Activated T-cell treated with anti-CD3 and anti-CD28 coated beads, Interleukin-2, amount 50 U/mL, for 24 hours (primary cell): ENCODE results near the gene RIN3.

Source experiments
- DNase-seq: peaks from one replicate; pipeline ENCODE4 v3.0.0-alpha.2; 2020
- H3K27ac Mint-ChIP-seq: 2 replicates; pipeline ENCODE4 v1.8.0; 2020; ENCODE audit warnings: mild to moderate bottlenecking, mixed read lengths
- H3K27me3 Mint-ChIP-seq: 2 replicates; pipeline ENCODE4 v1.8.0; 2020; ENCODE audit warnings: mixed read lengths
- H3K36me3 Mint-ChIP-seq: 2 replicates; pipeline ENCODE4 v1.8.0; 2020; ENCODE audit warnings: low read depth, mixed read lengths
- H3K4me1 Mint-ChIP-seq: 2 replicates; pipeline ENCODE4 v1.8.0; 2020; ENCODE audit warnings: low read depth, mixed read lengths
- H3K4me3 Mint-ChIP-seq: 2 replicates; pipeline ENCODE4 v1.8.0; 2020; ENCODE audit warnings: mild to moderate bottlenecking, moderate library complexity, mixed read lengths
- H3K9me3 Mint-ChIP-seq: 2 replicates; pipeline ENCODE4 v1.8.0; 2020; ENCODE audit warnings: mixed read lengths

Gene RIN3

GRCh38 chr14:92494512-92494911 is 19.1 kb upstream of the RIN3 start:
- peaks cover 4% of the 10 kb centered on the region for H3K4me1 Mint-ChIP-seq
- no peaks in the 10 kb centered on the region for H3K27me3 Mint-ChIP-seq
- H3K9me3 Mint-ChIP-seq, result no peaks in the 10 kb centered on the region
- no peak overlapping the region for H3K27ac Mint-ChIP-seq
- DNase-seq, result no peak
- no peak overlapping the region for H3K4me3 Mint-ChIP-seq
- no peaks in the 10 kb centered on the region for H3K36me3 Mint-ChIP-seq

- H3K4me1 Mint-ChIP-seq, result peaks cover 4% of the 10 kb centered on the region
Observed at GRCh38 chr14:92495027-92495426, 18.6 kb upstream of the RIN3 start.

GRCh38 chr14:92496191-92496857 is 17.3 kb upstream of the RIN3 start:
- Mint-ChIP-seq H3K9me3 (no peaks in the 10 kb centered on the region), H3K27ac (no peak overlapping the region), H3K4me1 (peaks cover 4% of the 10 kb centered on the region), H3K27me3 (no peaks in the 10 kb centered on the region), H3K36me3 (no peaks in the 10 kb centered on the region), H3K4me3 (no peak overlapping the region)
- no peak for DNase-seq

More at GRCh38 chr14:92495027-92495426, 18.6 kb upstream of the RIN3 start:
- Mint-ChIP-seq H3K36me3 (no peaks in the 10 kb centered on the region), H3K27me3 (no peaks in the 10 kb centered on the region), H3K27ac (no peak overlapping the region), H3K9me3 (no peaks in the 10 kb centered on the region), H3K4me3 (no peak overlapping the region)
- DNase-seq, result no peak

GRCh38 chr14:92497391-92497790 is 16.2 kb upstream of the RIN3 start:
- H3K27me3 Mint-ChIP-seq, result no peaks in the 10 kb centered on the region
- DNase-seq, result no peak
- H3K27ac Mint-ChIP-seq, result no peak overlapping the region
- H3K9me3 Mint-ChIP-seq, result no peaks in the 10 kb centered on the region
- no peak overlapping the region for H3K4me3 Mint-ChIP-seq
- peaks cover 4% of the 10 kb centered on the region for H3K4me1 Mint-ChIP-seq
- H3K36me3 Mint-ChIP-seq, result no peaks in the 10 kb centered on the region

- DNase-seq, result no peak
- Mint-ChIP-seq H3K9me3 (no peaks in the 10 kb centered on the region), H3K27ac (no peak overlapping the region), H3K4me3 (no peak overlapping the region), H3K36me3 (no peaks in the 10 kb centered on the region), H3K27me3 (no peaks in the 10 kb centered on the region), H3K4me1 (peaks cover 4% of the 10 kb centered on the region)
Observed at GRCh38 chr14:92499234-92499633, 14.3 kb upstream of the RIN3 start.

GRCh38 chr14:92500491-92500941 is 13.1 kb upstream of the RIN3 start:
- Mint-ChIP-seq H3K9me3 (no peaks in the 10 kb centered on the region), H3K27me3 (no peaks in the 10 kb centered on the region), H3K27ac (no peak overlapping the region), H3K4me1 (no peaks in the 10 kb centered on the region), H3K4me3 (no peak overlapping the region), H3K36me3 (no peaks in the 10 kb centered on the region)
- no peak for DNase-seq

GRCh38 chr14:92501891-92502351 is 11.7 kb upstream of the RIN3 start:
- Mint-ChIP-seq H3K9me3 (no peaks in the 10 kb centered on the region), H3K27me3 (no peaks in the 10 kb centered on the region), H3K27ac (no peak overlapping the region), H3K36me3 (no peaks in the 10 kb centered on the region), H3K4me3 (no peak overlapping the region), H3K4me1 (peaks cover 4% of the 10 kb centered on the region)
- no peak for DNase-seq

GRCh38 chr14:92502541-92503286 is 10.9 kb upstream of the RIN3 start:
- no peak overlapping the region for H3K27ac Mint-ChIP-seq
- H3K9me3 Mint-ChIP-seq, result no peaks in the 10 kb centered on the region
- H3K4me1 Mint-ChIP-seq, result peaks cover 7% of the 10 kb centered on the region
- no peaks in the 10 kb centered on the region for H3K36me3 Mint-ChIP-seq
- DNase-seq, result no peak
- no peak overlapping the region for H3K4me3 Mint-ChIP-seq
- no peaks in the 10 kb centered on the region for H3K27me3 Mint-ChIP-seq

- Mint-ChIP-seq H3K36me3 (no peaks in the 10 kb centered on the region), H3K4me1 (peaks cover 7% of the 10 kb centered on the region), H3K27me3 (no peaks in the 10 kb centered on the region), H3K4me3 (no peak overlapping the region), H3K27ac (no peak overlapping the region), H3K9me3 (no peaks in the 10 kb centered on the region)
- no peak for DNase-seq
Observed at GRCh38 chr14:92503756-92504491, 9.7 kb upstream of the RIN3 start.

GRCh38 chr14:92505826-92506225 is 7.8 kb upstream of the RIN3 start:
- H3K36me3 Mint-ChIP-seq, result no peaks in the 10 kb centered on the region
- H3K4me1 Mint-ChIP-seq, result peaks cover 7% of the 10 kb centered on the region
- no peak for DNase-seq
- no peaks in the 10 kb centered on the region for H3K27me3 Mint-ChIP-seq
- H3K4me3 Mint-ChIP-seq, result no peak overlapping the region
- no peaks in the 10 kb centered on the region for H3K9me3 Mint-ChIP-seq
- H3K27ac Mint-ChIP-seq, result no peak overlapping the region

GRCh38 chr14:92506231-92506630 is 7.3 kb upstream of the RIN3 start:
- H3K4me1 Mint-ChIP-seq, result peaks cover 7% of the 10 kb centered on the region
- H3K27me3 Mint-ChIP-seq, result no peaks in the 10 kb centered on the region
- no peak overlapping the region for H3K4me3 Mint-ChIP-seq
- no peak overlapping the region for H3K27ac Mint-ChIP-seq
- no peaks in the 10 kb centered on the region for H3K9me3 Mint-ChIP-seq
- DNase-seq, result no peak
- H3K36me3 Mint-ChIP-seq, result no peaks in the 10 kb centered on the region

- Mint-ChIP-seq H3K36me3 (no peaks in the 10 kb centered on the region), H3K9me3 (no peaks in the 10 kb centered on the region), H3K4me3 (no peak overlapping the region), H3K27ac (no peak overlapping the region), H3K27me3 (no peaks in the 10 kb centered on the region), H3K4me1 (peaks cover 9% of the 10 kb centered on the region)
- DNase-seq, result no peak
Observed at GRCh38 chr14:92507174-92507768, 6.3 kb upstream of the RIN3 start.

- Mint-ChIP-seq H3K36me3 (no peaks in the 10 kb centered on the region), H3K9me3 (no peaks in the 10 kb centered on the region), H3K4me3 (no peak overlapping the region), H3K27ac (no peak overlapping the region), H3K4me1 (peaks cover 25% of the 10 kb centered on the region), H3K27me3 (no peaks in the 10 kb centered on the region)
- DNase-seq, result no peak
Observed at GRCh38 chr14:92510972-92511371, 2.6 kb upstream of the RIN3 start.

- Mint-ChIP-seq H3K36me3 (no peaks in the 10 kb centered on the region), H3K27me3 (no peaks in the 10 kb centered on the region), H3K9me3 (no peaks in the 10 kb centered on the region), H3K4me3 (no peak overlapping the region), H3K27ac (no peak overlapping the region), H3K4me1 (peaks cover 29% of the 10 kb centered on the region)
- DNase-seq, result peak; percentile 12
Observed at GRCh38 chr14:92511453-92512238, 1.9 kb upstream of the RIN3 start.
